ENCODE results near the gene B4GALNT1. TPM values are rescaled to one million over a fixed set of nuclear protein-coding genes. Genes with fewer than 3 reads are reported as not detected.

Gene B4GALNT1
- total and polyA plus RNA-seq, 11 donors: 1.9 to 8.8 (median 5.7) TPM

DNA sequence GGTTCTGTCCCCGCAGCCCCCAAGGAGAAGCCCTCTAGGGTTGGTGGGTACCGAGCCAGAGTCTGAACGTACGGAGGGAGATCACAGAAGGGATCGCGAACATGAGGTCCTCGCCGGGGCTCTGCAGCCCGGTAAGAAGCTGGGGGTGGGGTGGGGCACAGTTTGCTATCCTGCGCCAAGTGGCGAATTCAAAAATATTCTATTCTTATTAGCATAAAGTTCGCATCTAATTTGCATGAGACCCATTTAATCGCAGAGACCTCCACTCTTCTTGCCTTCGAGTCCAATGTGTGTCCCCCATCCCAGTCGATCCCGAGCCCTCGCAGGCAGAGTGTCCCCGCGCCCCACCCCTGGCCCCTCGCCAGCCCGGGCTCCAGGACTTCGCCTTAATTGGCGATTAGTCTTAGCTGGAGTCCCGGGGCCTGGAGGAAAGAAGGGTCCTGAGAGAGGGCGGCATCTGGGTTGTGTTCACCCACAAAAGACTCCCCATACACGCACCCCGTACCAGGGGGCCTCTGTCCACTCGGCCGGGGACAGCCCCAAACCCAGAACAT lies 22.4 kb downstream of the B4GALNT1 start:
- Histone ChIP-seq H3K4me1 (peaks cover 0 to 78% (median 22%) of the 10 kb centered on the region in 12 donors), H3K9me3 (no peaks in the 10 kb centered on the region), H3K36me3 (peaks cover 0 to 40% (median 18%) of the 10 kb centered on the region in 9 donors), H3K4me3 (peak overlapping the region; percentile 59 to 83 (median 70)), H3K27me3 (peaks cover 0 to 25% (median 0%) of the 10 kb centered on the region in 9 donors), H3K27ac (peak overlapping the region; percentile 43 to 96 (median 85))
- WGBS, 4 donors: 1 to 2% (median 2%) methylated on average over 21 to 29 of the region's 29 CpGs
- no peak for TF ChIP-seq POLR2A (IDR thresholded peaks at IDR 0.05)
- no peak for TF ChIP-seq CTCF (IDR thresholded peaks at IDR 0.05)
- DNase-seq (peak; percentile 70 to 87 (median 73)), ATAC-seq (peak in 3 of 4 donors; percentile 10 to 50 (median 42))
- intact Hi-C loops (cut with DNase I): no loop called here

DNA sequence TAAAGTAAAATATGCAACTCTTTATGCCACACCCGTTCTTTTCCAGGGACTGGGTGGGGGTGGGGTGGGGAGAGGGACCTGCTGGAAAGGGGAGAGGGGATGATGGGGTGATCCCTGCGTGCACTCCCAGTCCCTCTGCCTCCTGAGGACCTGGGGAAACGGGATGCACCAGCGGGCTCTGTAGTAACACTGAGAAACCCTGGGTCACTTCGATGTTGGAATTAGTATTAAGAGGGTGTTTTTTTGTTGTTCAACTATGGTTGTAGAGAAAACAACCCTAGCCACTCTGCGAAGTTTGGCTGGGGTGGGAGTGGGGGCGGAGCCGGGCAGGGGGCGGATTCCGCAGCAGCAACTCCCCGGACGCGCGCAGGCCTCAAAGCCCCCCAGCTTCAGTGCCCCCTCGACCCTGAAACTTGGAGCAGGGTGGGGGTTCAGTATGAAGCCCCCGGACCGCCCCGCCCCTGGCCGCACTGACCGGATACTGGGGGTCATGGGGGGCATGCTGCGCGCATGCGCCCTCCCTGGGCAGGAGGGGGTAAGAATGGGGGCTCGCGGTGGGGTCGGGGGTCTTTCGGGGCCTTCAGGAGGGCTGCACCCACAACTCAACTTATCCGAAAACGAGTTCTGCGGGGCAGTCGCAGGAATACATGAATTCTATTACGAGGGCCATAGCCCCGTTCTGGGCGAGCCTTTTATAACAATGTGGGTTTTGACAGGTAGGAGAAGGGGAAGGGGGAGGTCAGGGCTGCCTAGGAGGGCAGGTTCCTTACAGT lies 23.0 kb downstream of the B4GALNT1 start:
- Histone ChIP-seq H3K27ac (peak overlapping the region; percentile 43 to 96 (median 85)), H3K9me3 (no peaks in the 10 kb centered on the region), H3K36me3 (peaks cover 0 to 34% (median 13%) of the 10 kb centered on the region in 9 donors), H3K4me3 (peak overlapping the region in 11 of 12 donors; percentile 60 to 83 (median 71)), H3K27me3 (peaks cover 0 to 25% (median 0%) of the 10 kb centered on the region in 9 donors), H3K4me1 (peaks cover 0 to 78% (median 25%) of the 10 kb centered on the region in 12 donors)
- no peak for TF ChIP-seq CTCF (IDR thresholded peaks at IDR 0.05)
- TF ChIP-seq POLR2A (IDR thresholded peaks at IDR 0.05): no peak
- DNase-seq (peak in 4 of 5 donors; percentile 63 to 77 (median 72)), ATAC-seq (peak in 2 of 4 donors; percentile 2 to 11)
- WGBS, 4 donors: 26 to 41% (median 32%) methylated on average over 27 to 34 of the region's 34 CpGs
- intact Hi-C loops (cut with DNase I): no loop called here

GRCh38 chr12:57609101-57609780 lies 23.8 kb downstream of the B4GALNT1 start:
- ATAC-seq (no peak), DNase-seq (no peak)
- Histone ChIP-seq H3K4me1 (peaks cover 0 to 79% (median 28%) of the 10 kb centered on the region in 12 donors), H3K9me3 (no peaks in the 10 kb centered on the region), H3K36me3 (peaks cover 0 to 29% (median 6%) of the 10 kb centered on the region in 9 donors), H3K4me3 (peak overlapping the region in 6 of 12 donors; percentile 65 to 83 (median 74)), H3K27ac (peak overlapping the region; percentile 43 to 96 (median 85)), H3K27me3 (peaks cover 0 to 25% (median 0%) of the 10 kb centered on the region in 9 donors)
- TF ChIP-seq POLR2A (IDR thresholded peaks at IDR 0.05) (no peak), CTCF (IDR thresholded peaks at IDR 0.05) (no peak)
- intact Hi-C loops (cut with DNase I): no loop called here
- 59 to 68% (median 64%) methylated on average over 19 of the region's 19 CpGs for WGBS, 4 donors
